Testis (tissue), 3 donors: ENCODE results near the gene FH. TPM values are rescaled to one million over a fixed set of nuclear protein-coding genes. Genes with fewer than 3 reads are reported as not detected.

Source experiments
- DNase-seq: peaks from one replicate; pipeline ENCODE4 v3.0.0-alpha.2; 2019
- H3K27ac ChIP-seq, 2 donors: fragments of 200-600 bp; sonication (generic); one replicate each; pipeline ENCODE4 v1.5.1; 2019
- H3K27me3 ChIP-seq: fragments of 200-600 bp; sonication (generic); one replicate; pipeline ENCODE4 v1.5.1; 2019
- H3K36me3 ChIP-seq: fragments of 200-600 bp; sonication (generic); one replicate; pipeline ENCODE4 v1.5.1; 2017; ENCODE audit warnings: low read depth; ENCODE audit errors: missing control alignments
- H3K4me1 ChIP-seq: fragments of 200-600 bp; sonication (generic); one replicate; pipeline ENCODE4 v1.5.1; 2019
- H3K4me3 ChIP-seq, 2 donors: fragments of 200-600 bp; sonication (generic); one replicate each; pipeline ENCODE4 v1.5.1; 2017 to 2019
- H3K9me3 ChIP-seq: fragments of 200-600 bp; sonication (generic); one replicate; pipeline ENCODE4 v1.5.1; 2017
- CTCF ChIP-seq, 3 experiments: fragments of 450-650 bp in 2 of 3; fragments of 200-600 bp in 1 of 3; sonication (generic) in 1 of 3; IDR thresholded peaks; one replicate each; pipeline ENCODE4 v1.5.1; 2016 to 2019; ENCODE audit warnings: antibody characterized with exemption in 3 of 3, mild to moderate bottlenecking in 2 of 3, moderate library complexity in 1 of 3
- POLR2A ChIP-seq: fragments of 450-650 bp; IDR thresholded peaks from one replicate; pipeline ENCODE4 v1.6.1; 2017; ENCODE audit warnings: antibody characterized with exemption, mild to moderate bottlenecking, moderate library complexity
- WGBS, 2 donors: methylation state at CpG; one replicate each; pipeline ENCODE4 v1.1.5; 2018; 5-methylcytosine and 5-hydroxymethylcytosine counted together
- intact Hi-C: fragments of 100-400 bp; cut with DNase I; formaldehyde crosslinking; loops from one replicate; pipeline ENCODE4 v1.15.1; 2023; ENCODE audit warnings: low total_unique reads
- polyA plus RNA-seq: library from polyadenylated mRNA; stranded (reverse); fragments of 350-450 nt; fragmentation: Illumina TruSeq; extraction: RNeasy Lipid Tissue Mini Kit (QIAGEN cat#74804); gene quantifications from one replicate; pipeline ENCODE4 v1.2.3, GENCODE V29; 2014; ENCODE audit warnings: low read depth, low replicate concordance; ENCODE audit not compliant: insufficient read depth
- total RNA-seq, 2 donors: library from RNA; depleted of rRNA; stranded (reverse); fragments of >200 nt; gene quantifications; one replicate each; pipeline ENCODE4 v1.2.3, GENCODE V29; 2016

FH gene
- total and polyA plus RNA-seq, 3 donors from 2014 or later, result 39.7 to 86.0 (median 54.6) TPM

GRCh38 chr1:241550318-241550717, 30.8 kb upstream of the FH start:
- H3K27me3 ChIP-seq, result no peaks in the 10 kb centered on the region
- WGBS, 2 donors, result 92 to 95% methylated on average over 1 of the region's 1 CpG

GRCh38 chr1:241548008-241548407, 28.5 kb upstream of the FH start:
- WGBS, 2 donors, result 55 to 75% methylated on average over 2 of the region's 2 CpGs
- DNase-seq, result no peak
- no peaks in the 10 kb centered on the region for H3K9me3 ChIP-seq
- H3K4me3 ChIP-seq, result no peak overlapping the region
- intact Hi-C loops, result no loop called here
- TF ChIP-seq CTCF (IDR thresholded peaks at IDR 0.05) (no peak), POLR2A (no peak)
- no peaks in the 10 kb centered on the region for H3K27me3 ChIP-seq
- no peaks in the 10 kb centered on the region for H3K4me1 ChIP-seq
- no peak overlapping the region for H3K27ac ChIP-seq
- no peaks in the 10 kb centered on the region for H3K36me3 ChIP-seq

More at GRCh38 chr1:241550318-241550717, 30.8 kb upstream of the FH start:
- Histone ChIP-seq H3K4me1 (no peaks in the 10 kb centered on the region), H3K4me3 (no peak overlapping the region), H3K9me3 (no peaks in the 10 kb centered on the region), H3K36me3 (no peaks in the 10 kb centered on the region), H3K27ac (no peak overlapping the region)
- TF ChIP-seq POLR2A, result no peak
- TF ChIP-seq CTCF (IDR thresholded peaks at IDR 0.05), result no peak
- DNase-seq, result no peak
- intact Hi-C loops, result no loop called here

GRCh38 chr1:241542199-241542907, 22.8 kb upstream of the FH start:
- WGBS, 2 donors, result 79 to 85% methylated on average over 7 of the region's 7 CpGs
- no peaks in the 10 kb centered on the region for H3K9me3 ChIP-seq
- TF ChIP-seq CTCF (IDR thresholded peaks at IDR 0.05) (no peak), POLR2A (no peak)
- H3K4me1 ChIP-seq, result no peaks in the 10 kb centered on the region
- H3K36me3 ChIP-seq, result no peaks in the 10 kb centered on the region
- no peaks in the 10 kb centered on the region for H3K27me3 ChIP-seq
- H3K27ac ChIP-seq, result no peak overlapping the region
- H3K4me3 ChIP-seq, result no peak overlapping the region
- DNase-seq, result no peak
- intact Hi-C loops, result no loop called here

- Histone ChIP-seq H3K27ac (no peak overlapping the region), H3K9me3 (no peaks in the 10 kb centered on the region), H3K4me1 (no peaks in the 10 kb centered on the region), H3K36me3 (no peaks in the 10 kb centered on the region), H3K4me3 (no peak overlapping the region), H3K27me3 (no peaks in the 10 kb centered on the region)
- no peak for TF ChIP-seq POLR2A
- no peak for TF ChIP-seq CTCF (IDR thresholded peaks at IDR 0.05)
- WGBS, 2 donors, result 84 to 91% methylated on average over 2 of the region's 2 CpGs
- intact Hi-C loops, result no loop called here
- no peak for DNase-seq
These were observed 17.4 kb upstream of the FH start for GRCh38 chr1:241536969-241537368.

- no peak for DNase-seq
- no peaks in the 10 kb centered on the region for H3K36me3 ChIP-seq
- no peaks in the 10 kb centered on the region for H3K9me3 ChIP-seq
- no peaks in the 10 kb centered on the region for H3K4me1 ChIP-seq
- 70 to 95% methylated on average over 1 of the region's 1 CpG for WGBS, 2 donors
- H3K27ac ChIP-seq, result no peak overlapping the region
- no peak overlapping the region for H3K4me3 ChIP-seq
- intact Hi-C loops, result no loop called here
- TF ChIP-seq POLR2A (no peak), CTCF (IDR thresholded peaks at IDR 0.05) (no peak)
- H3K27me3 ChIP-seq, result no peaks in the 10 kb centered on the region
These were observed 16.7 kb upstream of the FH start for GRCh38 chr1:241536304-241536703.
